DMS53 treated with DMSO at 0.1 percent for 48 hours (cell line): ENCODE measurements around the gene KCNMB2.

Experiments
- DNase-seq: peaks from one replicate; lab custom pipeline; 2025; ENCODE audit not compliant: unreplicated experiment; lab: John Stamatoyannopoulos, UW

KCNMB2 gene

DNA sequence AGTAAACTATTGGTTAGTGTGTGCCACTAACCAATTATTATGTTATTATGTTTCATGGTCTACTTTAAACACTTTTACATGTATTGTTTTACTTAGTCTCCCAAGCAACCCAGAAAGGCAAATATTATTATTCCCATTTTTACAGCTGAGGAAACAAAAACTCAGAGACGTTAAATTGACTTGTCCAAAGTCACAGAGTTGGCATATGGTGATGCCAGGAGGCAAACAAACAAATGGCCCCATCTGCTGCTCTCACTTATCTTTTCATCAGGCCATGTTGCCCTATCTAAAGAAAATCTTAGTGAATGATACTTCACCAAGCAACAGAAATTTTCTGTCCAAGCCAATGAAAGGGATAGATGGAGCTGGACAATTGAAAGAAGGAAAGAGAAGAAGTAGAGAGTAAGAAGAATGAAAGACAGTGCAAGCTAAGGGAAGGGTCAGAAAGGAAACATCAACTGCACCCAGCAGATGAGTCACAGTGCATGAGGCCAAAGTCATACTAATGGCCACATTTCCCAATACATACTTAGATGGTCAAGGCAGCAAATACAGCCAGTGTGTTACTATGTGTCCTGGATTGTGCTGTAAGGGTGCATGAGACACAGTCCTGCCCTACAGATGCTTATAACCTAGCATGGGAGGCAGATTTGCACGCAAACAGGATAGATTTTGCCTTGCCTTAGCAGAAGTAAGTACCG is 266.9 kb downstream of the KCNMB2 start:
- peak; percentile 27 for DNase-seq

DNA sequence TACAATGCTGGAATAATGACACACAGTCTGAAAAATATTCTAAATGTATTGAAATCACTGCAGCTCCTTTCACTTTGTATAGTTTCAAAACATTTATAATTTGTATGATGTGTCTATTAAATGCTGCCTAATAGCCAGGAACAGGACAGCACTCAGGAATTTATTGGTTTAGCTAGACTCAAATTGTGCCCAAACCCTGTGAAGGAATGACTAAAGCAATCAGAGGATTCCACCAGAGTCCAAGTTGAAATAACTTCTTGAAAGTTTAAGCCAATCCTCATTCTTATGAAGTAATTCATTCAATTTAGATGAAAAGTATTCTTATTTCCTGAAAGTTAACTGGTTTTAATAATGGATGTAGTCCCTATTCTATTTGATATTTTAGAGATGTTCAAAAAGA is 268.4 kb downstream of the KCNMB2 start:
- DNase-seq, result no peak

DNA sequence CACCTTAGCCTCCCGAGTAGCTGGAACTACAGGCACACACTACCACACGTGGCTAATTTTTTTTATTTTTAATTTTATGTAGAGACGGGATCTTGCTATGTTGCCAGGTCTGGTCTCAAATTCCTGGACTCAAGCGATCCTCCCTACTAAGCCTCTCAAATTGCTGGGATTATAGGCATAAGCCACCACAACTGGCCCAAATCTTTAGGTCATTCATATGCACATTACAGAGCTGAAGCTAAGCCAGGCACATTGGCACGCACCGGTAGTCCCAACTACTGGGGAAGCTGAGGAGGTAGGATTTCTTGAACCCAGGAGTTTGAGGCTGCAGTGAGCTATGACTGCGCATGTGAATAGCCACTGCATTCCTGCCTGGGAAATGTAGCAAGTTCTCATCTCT is 269.5 kb downstream of the KCNMB2 start:
- no peak for DNase-seq

- DNase-seq, result no peak
Observed at GRCh38 chr3:178806651-178807050, 270.4 kb downstream of the KCNMB2 start.

- no peak for DNase-seq
Observed at GRCh38 chr3:178807694-178808093, 271.5 kb downstream of the KCNMB2 start.

DNA sequence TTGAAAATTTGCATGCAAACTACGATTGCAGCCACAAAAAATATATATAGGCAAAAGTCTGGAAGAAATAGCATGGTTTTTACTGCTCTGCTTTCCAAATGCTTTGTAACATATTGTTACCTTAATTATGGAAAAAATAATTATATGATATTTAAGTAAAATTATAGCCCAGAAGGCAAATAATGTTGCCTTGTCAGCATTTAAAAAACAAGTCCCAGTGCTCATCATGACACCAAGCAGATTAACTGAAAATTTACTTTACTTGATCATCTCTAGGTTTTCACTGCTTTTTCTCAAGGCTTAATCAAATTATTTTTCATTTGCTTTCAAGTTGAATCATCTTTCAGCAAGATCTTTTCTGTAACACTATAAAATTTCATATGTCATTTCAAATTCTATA is 272.5 kb downstream of the KCNMB2 start:
- DNase-seq, result no peak

DNA sequence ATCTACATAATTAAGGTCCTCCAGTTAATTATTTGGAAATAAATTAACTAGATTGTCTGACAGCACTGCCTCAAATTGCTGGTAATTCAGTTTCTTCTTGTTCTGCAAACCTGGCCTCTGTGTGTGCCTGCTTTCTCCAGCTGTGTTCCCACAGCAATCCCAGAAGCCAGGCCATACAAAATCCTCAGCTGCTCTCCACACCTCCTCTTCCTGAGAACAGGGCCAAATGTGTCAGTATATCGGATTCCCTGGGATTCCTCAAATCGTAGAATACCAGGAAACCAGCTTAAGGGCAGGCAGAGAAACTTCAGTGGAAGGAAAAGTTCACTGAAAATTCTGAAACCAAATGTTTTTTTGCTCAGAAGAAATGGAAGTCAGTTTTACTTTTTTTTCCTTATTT is 273.9 kb downstream of the KCNMB2 start:
- DNase-seq, result no peak

DNA sequence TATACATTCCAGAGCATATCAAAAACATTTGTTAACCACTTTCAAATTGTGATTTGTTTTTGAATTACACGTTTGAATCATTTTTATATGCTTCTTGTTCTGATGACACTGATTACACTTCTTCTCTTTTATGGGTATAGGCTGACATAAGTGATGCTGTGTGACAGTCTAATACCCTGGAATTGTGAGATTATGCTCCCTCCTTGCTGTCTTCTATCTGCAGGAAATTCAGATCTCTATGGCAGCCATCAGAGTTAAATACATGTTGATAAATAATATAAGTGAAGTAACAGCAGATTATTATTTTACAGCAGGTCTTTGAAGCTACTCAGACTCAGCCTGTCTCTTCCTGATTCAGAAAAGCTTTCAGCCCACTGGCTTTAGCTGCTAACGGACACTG is 286.5 kb downstream of the KCNMB2 start:
- DNase-seq, result no peak

GRCh38 chr3:178823150-178823549 is 286.9 kb downstream of the KCNMB2 start:
- DNase-seq, result no peak

DNA sequence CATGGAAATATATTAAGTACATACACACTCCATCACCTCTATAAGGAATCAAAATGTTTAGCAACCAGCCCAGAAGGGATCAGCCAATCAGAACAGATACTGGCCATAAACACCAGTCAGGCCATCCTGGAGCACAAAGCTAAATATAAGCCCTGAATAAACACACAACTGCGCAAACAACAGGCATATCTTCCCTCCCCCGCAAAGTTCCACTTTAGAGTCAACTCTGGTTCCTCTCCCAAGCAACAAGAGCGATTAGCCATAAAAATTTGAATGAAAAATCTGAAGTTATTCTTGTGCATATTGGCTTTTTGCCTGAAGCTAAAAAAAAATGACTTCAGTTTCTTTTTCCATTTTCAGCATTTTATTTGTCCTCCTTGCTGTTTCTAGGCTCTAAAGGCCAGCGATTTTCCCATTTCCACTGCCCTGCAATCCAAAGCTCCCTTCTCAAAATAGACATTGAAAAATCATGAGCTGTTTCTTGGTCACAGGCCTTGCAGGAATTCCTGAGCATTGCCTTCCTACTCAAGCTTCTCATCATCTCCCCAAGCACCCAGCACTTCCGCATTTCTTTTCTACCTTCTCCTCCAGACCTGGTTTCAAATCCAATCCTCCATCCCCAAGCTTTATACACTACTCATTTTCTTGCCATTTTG is 287.5 kb downstream of the KCNMB2 start:
- DNase-seq, result peak; percentile 50

GRCh38 chr3:178826435-178827123 is 290.3 kb downstream of the KCNMB2 start:
- no peak for DNase-seq

DNA sequence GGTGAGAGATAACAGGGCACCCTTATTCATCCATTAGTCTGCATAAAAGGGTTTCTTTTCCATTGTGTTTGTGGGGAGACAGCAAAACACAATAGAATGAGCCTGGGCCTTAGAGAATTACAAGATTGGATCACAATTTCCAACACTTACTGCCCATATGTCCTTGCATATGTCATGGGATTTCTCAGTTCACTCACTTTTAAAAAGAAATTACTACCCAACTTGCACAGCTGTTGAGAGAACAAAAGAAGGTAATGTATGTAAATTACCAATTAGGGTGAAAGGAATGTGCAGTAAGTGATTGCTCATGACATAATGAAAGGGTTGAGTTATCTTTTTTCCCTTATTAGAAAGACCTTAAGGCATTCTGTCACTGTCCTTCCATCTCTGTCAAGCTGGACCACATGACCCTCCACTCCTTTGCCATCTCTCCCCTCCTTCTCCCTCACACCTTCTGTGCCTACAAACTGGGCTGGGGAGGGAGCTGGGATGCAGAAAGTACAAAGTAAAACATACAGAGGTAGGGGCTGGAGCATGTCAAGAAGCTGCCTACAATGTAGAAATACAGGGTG is 291.1 kb downstream of the KCNMB2 start:
- no peak for DNase-seq

- no peak for DNase-seq
Observed at GRCh38 chr3:178833695-178834094, 297.5 kb downstream of the KCNMB2 start.

DNA sequence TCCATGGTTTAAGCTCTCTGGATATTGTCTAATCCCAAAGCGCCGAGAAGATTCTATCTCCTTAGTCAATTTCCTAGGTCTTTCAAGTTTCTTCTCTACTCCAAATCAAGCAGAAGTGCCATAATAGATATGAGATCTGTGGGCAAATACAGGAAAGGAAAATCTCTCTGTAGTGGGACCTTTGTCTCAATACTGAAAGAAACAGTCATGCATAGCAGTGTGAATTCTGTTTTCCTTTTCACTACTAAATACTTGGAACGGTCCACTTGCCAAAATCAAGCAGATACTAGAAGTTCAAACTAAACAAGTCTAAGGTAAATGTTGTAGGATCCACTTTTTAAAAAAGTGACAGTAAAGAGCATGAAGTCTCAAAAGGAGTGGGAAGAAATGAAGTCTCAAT is 298.8 kb downstream of the KCNMB2 start:
- no peak for DNase-seq

GRCh38 chr3:178837512-178837911 is 301.3 kb downstream of the KCNMB2 start:
- DNase-seq, result no peak

DNA sequence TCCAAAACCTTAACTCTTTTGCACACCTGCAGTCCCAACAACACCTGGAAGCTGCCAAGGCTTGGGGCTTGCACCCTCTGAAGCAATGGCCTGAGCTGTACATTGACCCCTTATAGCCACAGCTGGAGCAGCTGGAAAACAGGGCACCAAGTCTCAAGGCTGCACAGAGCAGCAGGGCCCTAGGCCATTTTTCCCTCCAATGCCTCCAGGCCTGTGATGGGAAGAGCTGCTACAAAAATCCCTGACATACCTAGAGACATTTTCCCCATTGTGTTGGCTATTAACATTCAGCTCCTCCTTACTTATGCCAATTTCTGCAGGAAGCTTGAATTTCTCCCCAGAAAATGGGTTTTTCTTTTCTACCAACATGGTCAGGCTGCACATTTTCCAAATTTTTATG is 304.4 kb downstream of the KCNMB2 start:
- no peak for DNase-seq

GRCh38 chr3:178841011-178841410 is 304.8 kb downstream of the KCNMB2 start:
- no peak for DNase-seq

DNA sequence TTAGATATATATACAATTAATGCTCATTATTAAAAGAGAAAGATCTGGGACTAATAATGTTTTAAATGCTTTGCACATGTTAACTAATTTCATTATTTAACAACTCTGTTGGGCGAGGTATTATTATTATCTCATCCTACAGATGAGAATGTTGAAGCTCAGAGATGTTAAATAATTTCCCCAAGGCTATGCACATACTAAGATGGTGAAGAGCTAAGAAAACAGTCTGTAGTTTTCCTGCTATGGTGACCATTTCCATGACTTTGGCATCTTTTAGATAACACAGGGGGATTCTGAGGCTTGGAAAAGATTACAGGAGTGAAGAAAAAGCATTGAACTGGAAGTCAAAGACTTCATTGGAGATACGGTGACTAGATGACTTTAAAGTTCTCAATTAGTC is 308.7 kb downstream of the KCNMB2 start:
- no peak for DNase-seq

- no peak for DNase-seq
Observed at GRCh38 chr3:178845420-178846118, 309.3 kb downstream of the KCNMB2 start.

GRCh38 chr3:178847190-178847589 is 311.0 kb downstream of the KCNMB2 start:
- DNase-seq, result no peak

DNA sequence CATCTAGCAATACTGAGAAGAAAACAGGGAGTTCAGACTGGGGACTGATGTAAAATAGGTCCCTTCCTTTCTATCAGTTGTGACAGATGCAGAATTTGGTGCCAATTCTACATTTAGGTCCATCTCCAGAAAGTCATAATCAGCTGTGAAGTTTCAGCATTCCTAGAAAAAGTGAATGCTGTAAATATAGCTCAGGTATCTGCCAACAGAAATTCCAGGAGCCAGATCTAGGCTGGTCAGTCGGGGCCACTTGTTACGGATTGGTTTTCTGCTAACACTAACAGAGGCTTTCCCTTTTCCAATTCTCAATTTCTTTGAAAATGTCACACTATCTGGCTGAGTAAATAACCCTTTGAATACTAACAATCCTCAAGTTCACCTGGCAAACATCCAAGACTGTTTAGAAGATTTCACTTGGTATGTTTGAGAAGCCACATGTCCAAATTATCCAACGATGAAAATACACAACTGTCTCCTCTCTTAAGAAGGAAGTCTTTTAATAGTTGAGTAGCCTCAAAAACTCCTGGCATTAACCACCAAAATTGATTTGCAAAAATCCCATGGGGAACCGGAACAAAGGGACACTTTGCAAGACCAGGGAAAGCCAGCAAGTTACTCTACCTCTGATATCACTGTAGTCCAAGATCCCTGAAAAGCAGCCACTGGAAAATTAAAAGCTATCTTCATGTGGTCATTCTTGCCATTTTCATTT is 313.1 kb downstream of the KCNMB2 start:
- peak; percentile 26 for DNase-seq
